HL-60 (cell line): ENCODE data around the gene PHC2.

ENCODE experiments used
- CTCF ChIP-seq: IDR thresholded peaks from one replicate; pipeline ENCODE4 v1.5.1; 2011; ENCODE audit warnings: low read length, control low read depth, inconsistent platforms; ENCODE audit not compliant: insufficient read depth
- POLR2AphosphoS5 ChIP-seq: IDR thresholded peaks from 2 replicates; pipeline ENCODE4 v1.6.1; 2012; ENCODE audit warnings: low read depth
- REST ChIP-seq: IDR thresholded peaks from 2 replicates; pipeline ENCODE4 v1.6.1; 2012; ENCODE audit warnings: low read depth; ENCODE audit not compliant: insufficient replicate concordance

GRCh38 chr1:33312413-33312749 is 118.5 kb downstream of the PHC2 start:
- no peak for TF ChIP-seq CTCF
- TF ChIP-seq POLR2AphosphoS5: no peak
- no peak for TF ChIP-seq REST
